H9 (cell line): ENCODE measurements around the gene TST. TPM values are rescaled to one million over a fixed set of nuclear protein-coding genes. Genes with fewer than 3 reads are reported as not detected.

Experiments
- DNase-seq: peaks from one replicate; pipeline ENCODE4 v3.0.0-alpha.2; 2017
- H2AFZ ChIP-seq: one replicate; pipeline ENCODE4 v1.6.1; 2013; ENCODE audit warnings: mild to moderate bottlenecking, low read length, control low read depth, moderate library complexity
- H2AK5ac ChIP-seq: 2 replicates; pipeline ENCODE4 v1.6.1; 2013; ENCODE audit warnings: low read length, control low read depth, mixed read lengths; ENCODE audit not compliant: insufficient read length
- H2BK120ac ChIP-seq: one replicate; pipeline ENCODE4 v1.6.1; 2013; ENCODE audit warnings: low read depth, mild to moderate bottlenecking, low read length, control low read depth, inconsistent platforms; ENCODE audit not compliant: poor library complexity, severe bottlenecking
- H2BK12ac ChIP-seq: 2 replicates; pipeline ENCODE4 v1.6.1; 2013; ENCODE audit warnings: low read length, control low read depth, mixed read lengths, low read depth; ENCODE audit not compliant: insufficient read length
- H2BK15ac ChIP-seq: 2 replicates; pipeline ENCODE4 v1.6.1; 2013; ENCODE audit warnings: low read depth, low read length, control low read depth
- H2BK20ac ChIP-seq: one replicate; pipeline ENCODE4 v1.6.1; 2013; ENCODE audit warnings: low read depth, mild to moderate bottlenecking, low read length, control low read depth, inconsistent platforms; ENCODE audit not compliant: poor library complexity, severe bottlenecking
- H2BK5ac ChIP-seq: 2 replicates; pipeline ENCODE4 v1.6.1; 2013; ENCODE audit warnings: low read length, control low read depth, mixed read lengths; ENCODE audit not compliant: insufficient read length
- H3K14ac ChIP-seq: 2 replicates; pipeline ENCODE4 v1.6.1; 2013; ENCODE audit warnings: low read length, control low read depth; ENCODE audit not compliant: insufficient read depth
- H3K18ac ChIP-seq: 2 replicates; pipeline ENCODE4 v1.6.1; 2013; ENCODE audit warnings: low read depth, mild to moderate bottlenecking, mixed read lengths, low read length, control low read depth; ENCODE audit not compliant: insufficient read length
- H3K23ac ChIP-seq: 2 replicates; pipeline ENCODE4 v1.6.1; 2013; ENCODE audit warnings: low read length, control low read depth, mixed read lengths, low read depth; ENCODE audit not compliant: insufficient read length
- H3K23me2 ChIP-seq: 2 replicates; pipeline ENCODE4 v1.6.1; 2013; ENCODE audit warnings: low read depth, mild to moderate bottlenecking, mixed read lengths, low read length, control low read depth; ENCODE audit not compliant: insufficient read length, poor library complexity, severe bottlenecking
- H3K27ac ChIP-seq: 2 replicates; pipeline ENCODE4 v1.5.1; 2013; ENCODE audit warnings: low read length, control low read depth, mixed read lengths, low read depth; ENCODE audit not compliant: insufficient read length
- H3K27me3 ChIP-seq: 2 replicates; pipeline ENCODE4 v1.6.1; 2013; ENCODE audit warnings: low read length, control low read depth, inconsistent platforms; ENCODE audit not compliant: insufficient read depth
- H3K4ac ChIP-seq: 2 replicates; pipeline ENCODE4 v1.6.1; 2013; ENCODE audit warnings: low read depth, mild to moderate bottlenecking, control low read depth, inconsistent platforms, low read length, moderate library complexity
- H3K4me1 ChIP-seq: 2 replicates; pipeline ENCODE4 v1.6.1; 2013; ENCODE audit warnings: low read length, control low read depth, inconsistent platforms; ENCODE audit not compliant: insufficient read depth
- H3K4me2 ChIP-seq: 2 replicates; pipeline ENCODE4 v1.6.1; 2013; ENCODE audit warnings: low read length, control low read depth, mixed read lengths; ENCODE audit not compliant: insufficient read length, insufficient read depth
- H3K56ac ChIP-seq: 2 replicates; pipeline ENCODE4 v1.6.1; 2013; ENCODE audit warnings: low read depth, mild to moderate bottlenecking, mixed read lengths, low read length, control low read depth; ENCODE audit not compliant: insufficient read length
- H3K79me1 ChIP-seq: 2 replicates; pipeline ENCODE4 v1.6.1; 2013; ENCODE audit warnings: low read depth, mild to moderate bottlenecking, moderate library complexity, low read length, control low read depth, inconsistent platforms; ENCODE audit not compliant: insufficient read depth, poor library complexity, severe bottlenecking
- H3K79me2 ChIP-seq: 2 replicates; pipeline ENCODE4 v1.6.1; 2013; ENCODE audit warnings: low read length, control low read depth, inconsistent platforms; ENCODE audit not compliant: insufficient read depth
- H3K9ac ChIP-seq: 2 replicates; pipeline ENCODE4 v1.6.1; 2013; ENCODE audit warnings: low read length, control low read depth, mixed read lengths; ENCODE audit not compliant: insufficient read length; ENCODE audit errors: extremely low read depth
- H3K9me3 ChIP-seq: one replicate; pipeline ENCODE4 v1.6.1; 2013; ENCODE audit warnings: low read depth, low read length, inconsistent platforms; ENCODE audit not compliant: control insufficient read depth
- H3T11ph ChIP-seq: one replicate; pipeline ENCODE4 v1.6.1; 2013; ENCODE audit warnings: mild to moderate bottlenecking, low read length, control low read depth, inconsistent platforms
- H4K20me1 ChIP-seq: one replicate; pipeline ENCODE4 v1.6.1; 2013; ENCODE audit not compliant: control insufficient read depth, insufficient read length, insufficient read depth
- H4K5ac ChIP-seq: 2 replicates; pipeline ENCODE4 v1.6.1; 2013; ENCODE audit warnings: low read depth, mild to moderate bottlenecking, mixed read lengths, low read length, control low read depth; ENCODE audit not compliant: insufficient read length
- H4K8ac ChIP-seq: replicated peaks from 2 replicates; pipeline ENCODE4 v1.6.1; 2013; ENCODE audit warnings: low read length, control low read depth, mixed read lengths, low read depth; ENCODE audit not compliant: insufficient read length
- H4K91ac ChIP-seq: 2 replicates; pipeline ENCODE4 v1.6.1; 2013; ENCODE audit warnings: low read depth, mild to moderate bottlenecking, moderate library complexity, mixed read lengths, low read length, control low read depth; ENCODE audit not compliant: insufficient read length
- H3K27ac Mint-ChIP-seq, 3 experiments: 2 replicates in 2 of 3; 3 replicates in 1 of 3; pipeline ENCODE4 v1.8.0; 2020 to 2021; ENCODE audit warnings: mixed read lengths in 3 of 3, mild to moderate bottlenecking in 1 of 3, moderate library complexity in 1 of 3
- H3K27me3 Mint-ChIP-seq: 2 replicates; pipeline ENCODE4 v1.8.0; 2021; ENCODE audit warnings: low read depth, mild to moderate bottlenecking, moderate library complexity, mixed read lengths
- H3K36me3 Mint-ChIP-seq, 3 experiments: 2 replicates in 2 of 3; 3 replicates in 1 of 3; pipeline ENCODE4 v1.8.0; 2020 to 2021; ENCODE audit warnings: low read depth in 3 of 3, mixed read lengths in 3 of 3; ENCODE audit not compliant: insufficient read depth in 1 of 3
- H3K4me1 Mint-ChIP-seq, 2 experiments: 2 replicates each; pipeline ENCODE4 v1.8.0; 2020; ENCODE audit warnings: mixed read lengths in 2 of 2
- H3K4me3 Mint-ChIP-seq, 2 experiments: 2 replicates in 1 of 2; 3 replicates in 1 of 2; pipeline ENCODE4 v1.8.0; 2020 to 2021; ENCODE audit warnings: mild to moderate bottlenecking in 2 of 2, mixed read lengths in 2 of 2, moderate library complexity in 1 of 2
- H3K9me3 Mint-ChIP-seq, 2 experiments: 2 replicates in 1 of 2; 3 replicates in 1 of 2; pipeline ENCODE4 v1.8.0; 2020; ENCODE audit warnings: mild to moderate bottlenecking in 2 of 2, mixed read lengths in 2 of 2, moderate library complexity in 1 of 2
- CTCF ChIP-seq: fragments of 200-600 bp; sonication (generic); conservative IDR thresholded peaks from 3 replicates; pipeline ENCODE4 v1.8.0; 2021; ENCODE audit warnings: antibody characterized with exemption, mild to moderate bottlenecking
- WGBS: extraction: QIAGEN DNeasy Blood & Tissue Kit; methylation state at CpG from one replicate; pipeline ENCODE4 v1.1.7; 2013; ENCODE audit warnings: missing lambda C conversion rate, low lambda C conversion rate, mixed read lengths; ENCODE audit not compliant: insufficient read length; ENCODE audit errors: extremely low coverage; 5-methylcytosine and 5-hydroxymethylcytosine counted together
- total RNA-seq: library from RNA; stranded (reverse); gene quantifications from 2 replicates; pipeline ENCODE4 v1.2.1, GENCODE V29; 2021

TST gene
- total RNA-seq, 1 experiment from 2014 or later: 31.9 TPM

DNA sequence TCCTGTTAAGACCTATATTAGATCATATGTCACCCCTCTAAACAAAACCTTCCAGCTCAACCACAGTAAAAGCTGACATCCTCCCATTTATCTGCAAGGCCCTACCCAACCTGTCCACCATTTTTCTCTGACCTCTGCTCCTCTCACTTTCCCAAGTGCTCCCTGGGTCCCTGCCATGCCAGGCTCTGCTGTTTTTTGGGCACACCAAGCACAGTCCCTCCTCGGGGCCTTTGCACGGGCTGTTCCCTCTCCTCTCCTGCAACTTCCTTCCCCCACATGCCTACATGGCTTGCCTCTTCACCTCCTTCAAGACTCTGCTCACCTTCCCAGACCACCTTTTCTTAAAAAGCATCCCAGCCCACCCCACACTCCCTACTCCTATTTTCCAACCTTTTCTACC is 9.8 kb downstream of the TST start:
- Histone ChIP-seq H4K20me1 (no peaks in the 10 kb centered on the region), H3K14ac (no peak overlapping the region), H3K9ac (no peak overlapping the region), H2AK5ac (no peak overlapping the region), H3K79me1 (no peaks in the 10 kb centered on the region), H2BK20ac (no peak overlapping the region), H2BK5ac (no peak overlapping the region), H3K23ac (no peak overlapping the region), H3K4me1 (no peaks in the 10 kb centered on the region), H3K27ac (no peak overlapping the region), H3K56ac (no peak overlapping the region), H3K23me2 (no peaks in the 10 kb centered on the region), H3K27me3 (no peaks in the 10 kb centered on the region), H4K91ac (no peak overlapping the region), H4K8ac (no peak overlapping the region), H2BK120ac (no peak overlapping the region), H3K79me2 (no peaks in the 10 kb centered on the region), H2BK12ac (no peak overlapping the region), H2AFZ (no peak overlapping the region), H3K9me3 (no peaks in the 10 kb centered on the region), H3K4ac (no peak overlapping the region), H3K4me2 (no peak overlapping the region), H2BK15ac (no peak overlapping the region), H4K5ac (no peak overlapping the region), H3T11ph (no peak overlapping the region), H3K18ac (no peak overlapping the region)
- no peak for TF ChIP-seq CTCF
- Mint-ChIP-seq H3K27ac (no peak overlapping the region), H3K4me1 (peaks cover 6 to 7% of the 10 kb centered on the region in 2 experiments; a peak in 2 of 4 replicates), H3K4me3 (no peak overlapping the region), H3K27me3 (peaks cover 53% of the 10 kb centered on the region), H3K9me3 (peaks cover 2% of the 10 kb centered on the region in 2 experiments; a peak in 1 of 5 replicates), H3K36me3 (no peaks in the 10 kb centered on the region; a peak in 2 of 7 replicates)
- WGBS: no CpG with 5 or more reads among the region's 2 CpGs
- no peak for DNase-seq
